H1 (cell line): Measurements from ENCODE around the gene PCDHGB1.

ENCODE experiments used
- CBX5 ChIP-seq: fragments of 300-800, 300-1000 bp; sonication (generic); IDR thresholded peaks from 2 replicates; pipeline ENCODE4 v1.7.1; 2016; ENCODE audit warnings: antibody characterized with exemption, low read length, low read depth
- TF ChIP-seq, protein P1 (sequence below), 3 experiments: IDR thresholded peaks; 1 replicate in 2 of 3; 2 replicates in 1 of 3; pipeline versions ENCODE4 v1.5.1 to v1.6.1; 2011; ENCODE audit warnings: low read length in 3 of 3, mild to moderate bottlenecking in 3 of 3, inconsistent platforms in 2 of 3, low read depth in 1 of 3, moderate library complexity in 1 of 3; ENCODE audit not compliant: insufficient read depth in 1 of 3; ENCODE audit errors: control extremely low read depth in 1 of 3

DNA sequence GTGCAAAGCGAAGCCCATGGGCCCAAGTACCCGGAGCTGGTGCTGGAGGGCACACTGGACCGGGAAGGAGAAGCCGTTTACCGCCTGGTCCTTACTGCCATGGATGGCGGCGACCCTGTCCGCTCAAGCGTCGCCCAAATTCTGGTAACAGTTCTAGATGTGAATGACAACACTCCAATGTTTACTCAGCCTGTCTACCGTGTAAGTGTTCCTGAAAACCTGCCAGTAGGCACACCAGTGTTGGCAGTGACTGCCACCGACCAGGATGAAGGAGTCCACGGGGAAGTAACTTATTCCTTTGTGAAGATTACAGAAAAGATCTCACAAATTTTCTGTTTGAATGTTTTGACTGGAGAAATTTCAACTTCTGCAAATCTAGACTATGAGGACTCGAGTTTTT lies 24.7 kb downstream of the PCDHGB1 start:
- TF ChIP-seq, protein P1, sequence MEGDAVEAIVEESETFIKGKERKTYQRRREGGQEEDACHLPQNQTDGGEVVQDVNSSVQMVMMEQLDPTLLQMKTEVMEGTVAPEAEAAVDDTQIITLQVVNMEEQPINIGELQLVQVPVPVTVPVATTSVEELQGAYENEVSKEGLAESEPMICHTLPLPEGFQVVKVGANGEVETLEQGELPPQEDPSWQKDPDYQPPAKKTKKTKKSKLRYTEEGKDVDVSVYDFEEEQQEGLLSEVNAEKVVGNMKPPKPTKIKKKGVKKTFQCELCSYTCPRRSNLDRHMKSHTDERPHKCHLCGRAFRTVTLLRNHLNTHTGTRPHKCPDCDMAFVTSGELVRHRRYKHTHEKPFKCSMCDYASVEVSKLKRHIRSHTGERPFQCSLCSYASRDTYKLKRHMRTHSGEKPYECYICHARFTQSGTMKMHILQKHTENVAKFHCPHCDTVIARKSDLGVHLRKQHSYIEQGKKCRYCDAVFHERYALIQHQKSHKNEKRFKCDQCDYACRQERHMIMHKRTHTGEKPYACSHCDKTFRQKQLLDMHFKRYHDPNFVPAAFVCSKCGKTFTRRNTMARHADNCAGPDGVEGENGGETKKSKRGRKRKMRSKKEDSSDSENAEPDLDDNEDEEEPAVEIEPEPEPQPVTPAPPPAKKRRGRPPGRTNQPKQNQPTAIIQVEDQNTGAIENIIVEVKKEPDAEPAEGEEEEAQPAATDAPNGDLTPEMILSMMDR (IDR thresholded peaks at IDR 0.05; ENCODE audit: control extremely low read depth in 1 of 3, insufficient read depth in 1 of 3, low read depth in 1 of 3, low read length in 3 of 3): no peak
- TF ChIP-seq CBX5: no peak
